ENCODE results near the gene ZNF276. TPM values are rescaled to one million over a fixed set of nuclear protein-coding genes. Genes with fewer than 3 reads are reported as not detected.

ZNF276 gene
- total RNA-seq, 1 donor from 2014 or later: 12.9 TPM

GRCh38 chr16:89759746-89760340 lies 38.5 kb downstream of the ZNF276 start:
- intact Hi-C loops (cut with micrococcal nuclease): no loop called here
- H3K27me3 ChIP-seq (ENCODE audit: low read depth): no peaks in the 10 kb centered on the region
- no peak for DNase-seq
- no peaks in the 10 kb centered on the region for H3K36me3 ChIP-seq
- no peaks in the 10 kb centered on the region for H3K4me1 ChIP-seq
- H3K4me3 ChIP-seq: no peak overlapping the region
- no peak for TF ChIP-seq CTCF (IDR thresholded peaks at IDR 0.05; ENCODE audit: borderline replicate concordance)
- H3K27ac ChIP-seq (replicated peaks): no peak overlapping the region
- no peaks in the 10 kb centered on the region for H3K9me3 ChIP-seq (replicated peaks)

DNA sequence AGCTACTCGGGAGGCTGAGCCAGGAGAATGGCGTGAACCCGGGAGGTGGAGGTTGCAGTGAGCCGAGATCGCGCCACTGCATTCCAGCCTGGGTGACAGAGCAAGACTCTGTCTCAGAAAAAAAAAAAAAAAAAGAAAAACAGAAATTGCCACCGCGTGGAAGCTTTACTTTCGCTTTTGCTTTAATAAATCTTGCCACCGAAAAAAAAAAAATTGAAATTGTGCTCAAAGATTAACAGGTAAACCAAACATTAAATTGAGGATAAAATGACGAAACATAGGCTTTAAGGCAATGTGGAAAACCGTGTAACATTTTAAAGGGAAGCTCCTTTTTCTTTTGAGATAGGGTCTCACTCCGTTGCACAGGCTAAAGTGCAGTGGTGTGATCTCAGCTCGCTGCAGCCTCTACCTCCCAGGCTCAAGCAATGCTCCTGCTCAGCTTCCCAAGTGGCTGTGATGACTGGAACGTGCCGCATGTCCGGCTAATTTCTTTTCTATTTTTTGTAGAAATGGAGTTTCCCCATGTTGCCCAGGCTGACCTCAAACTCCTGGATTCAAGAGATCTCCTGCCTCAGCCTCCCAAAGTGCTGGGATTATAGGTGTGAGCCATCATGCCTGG lies 40.1 kb downstream of the ZNF276 start:
- Histone ChIP-seq H3K27me3 (ENCODE audit: low read depth) (no peaks in the 10 kb centered on the region), H3K9me3 (replicated peaks) (no peaks in the 10 kb centered on the region), H3K4me1 (no peaks in the 10 kb centered on the region), H3K4me3 (no peak overlapping the region), H3K36me3 (no peaks in the 10 kb centered on the region), H3K27ac (replicated peaks) (no peak overlapping the region)
- DNase-seq: no peak
- intact Hi-C loops (cut with micrococcal nuclease): no loop called here
- no peak for TF ChIP-seq CTCF (IDR thresholded peaks at IDR 0.05; ENCODE audit: borderline replicate concordance)

- Histone ChIP-seq H3K27ac (replicated peaks) (peak overlapping the region; percentile 8), H3K36me3 (no peaks in the 10 kb centered on the region), H3K9me3 (replicated peaks) (no peaks in the 10 kb centered on the region), H3K4me1 (no peaks in the 10 kb centered on the region), H3K4me3 (no peak overlapping the region), H3K27me3 (ENCODE audit: low read depth) (no peaks in the 10 kb centered on the region)
- intact Hi-C loops (cut with micrococcal nuclease): no loop called here
- no peak for TF ChIP-seq CTCF (IDR thresholded peaks at IDR 0.05; ENCODE audit: borderline replicate concordance)
- no peak for DNase-seq
Measured at GRCh38 chr16:89764711-89765201, 43.4 kb downstream of the ZNF276 start.

DNA sequence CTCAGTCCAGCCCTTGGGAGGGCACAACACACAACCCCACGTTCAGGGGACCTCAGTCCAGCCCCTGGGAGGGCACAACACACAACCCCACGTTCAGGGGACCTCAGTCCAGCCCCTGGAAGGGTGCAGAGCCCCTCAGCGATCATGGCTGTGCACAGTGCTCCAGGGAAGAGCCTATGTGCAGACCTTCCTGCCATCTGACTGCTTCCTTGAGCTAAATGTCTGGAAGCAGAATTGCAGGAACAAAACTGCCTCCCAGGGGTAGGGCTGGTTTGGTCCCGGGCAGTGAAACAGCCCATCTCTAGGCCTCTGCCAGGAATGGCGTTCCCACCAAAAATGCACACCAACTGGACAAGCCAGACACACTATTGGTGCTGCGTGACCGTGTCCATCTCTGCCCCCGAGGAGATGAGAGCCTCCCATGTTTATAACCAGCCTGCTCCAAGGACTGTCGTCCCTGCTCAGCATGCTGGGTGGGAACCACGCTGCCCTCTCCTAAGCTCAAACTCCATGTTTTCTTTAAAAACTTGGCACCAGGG lies 44.0 kb downstream of the ZNF276 start:
- TF ChIP-seq CTCF (IDR thresholded peaks at IDR 0.05; ENCODE audit: borderline replicate concordance): no peak
- H3K36me3 ChIP-seq: no peaks in the 10 kb centered on the region
- H3K9me3 ChIP-seq (replicated peaks): no peaks in the 10 kb centered on the region
- intact Hi-C loops (cut with micrococcal nuclease): no loop called here
- no peaks in the 10 kb centered on the region for H3K27me3 ChIP-seq (ENCODE audit: low read depth)
- DNase-seq: no peak
- H3K4me3 ChIP-seq: no peak overlapping the region
- H3K27ac ChIP-seq (replicated peaks): no peak overlapping the region
- H3K4me1 ChIP-seq: no peaks in the 10 kb centered on the region

DNA sequence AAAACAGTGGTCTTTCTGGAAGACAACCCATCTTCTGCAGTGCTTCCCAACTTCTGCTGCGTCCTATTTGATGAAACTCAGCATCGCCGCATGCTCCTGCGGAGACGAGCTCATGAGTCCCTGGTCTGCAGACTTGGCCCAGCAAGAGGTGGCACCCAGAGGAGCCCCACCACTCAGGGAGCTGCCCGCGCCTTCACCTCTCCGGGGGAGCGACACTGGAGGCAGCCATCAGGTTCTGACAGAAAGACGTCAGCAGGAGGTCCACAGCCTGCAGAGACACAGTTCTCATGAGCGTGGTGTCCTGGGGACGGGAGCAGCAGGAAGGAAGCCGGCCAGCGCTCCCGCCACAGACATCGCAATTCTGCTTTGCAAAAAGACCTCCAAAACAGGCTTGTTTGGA lies 49.0 kb downstream of the ZNF276 start:
- H3K36me3 ChIP-seq: no peaks in the 10 kb centered on the region
- no peaks in the 10 kb centered on the region for H3K9me3 ChIP-seq (replicated peaks)
- H3K4me3 ChIP-seq: no peak overlapping the region
- H3K27ac ChIP-seq (replicated peaks): no peak overlapping the region
- H3K4me1 ChIP-seq: no peaks in the 10 kb centered on the region
- H3K27me3 ChIP-seq (ENCODE audit: low read depth): no peaks in the 10 kb centered on the region
- TF ChIP-seq CTCF (IDR thresholded peaks at IDR 0.05; ENCODE audit: borderline replicate concordance): no peak
- intact Hi-C loops (cut with micrococcal nuclease): no loop called here
- no peak for DNase-seq
